HFFc6 (cell line): Measurements from ENCODE around the gene PRRX1. TPM values are rescaled to one million over a fixed set of nuclear protein-coding genes. Genes with fewer than 3 reads are reported as not detected.

Experiments
- DNase-seq: peaks from one replicate; pipeline ENCODE4 v3.0.0-alpha.2; 2018
- H3K27ac Mint-ChIP-seq: 2 replicates; pipeline ENCODE4 v1.8.0; 2020; ENCODE audit warnings: mild to moderate bottlenecking, mixed read lengths
- H3K27me3 Mint-ChIP-seq: 2 replicates; pipeline ENCODE4 v1.8.0; 2021; ENCODE audit warnings: mild to moderate bottlenecking, moderate library complexity, mixed read lengths; ENCODE audit not compliant: insufficient read depth
- H3K36me3 Mint-ChIP-seq: 2 replicates; pipeline ENCODE4 v1.8.0; 2021; ENCODE audit warnings: low read depth, mixed read lengths
- H3K4me1 Mint-ChIP-seq: 2 replicates; pipeline ENCODE4 v1.8.0; 2020; ENCODE audit warnings: low read depth, mixed read lengths
- H3K4me3 Mint-ChIP-seq: 2 replicates; pipeline ENCODE4 v1.8.0; 2020; ENCODE audit warnings: mild to moderate bottlenecking, moderate library complexity, mixed read lengths
- H3K9me3 Mint-ChIP-seq: 2 replicates; pipeline ENCODE4 v1.8.0; 2020; ENCODE audit warnings: mild to moderate bottlenecking, mixed read lengths
- CTCF ChIP-seq: fragments of 200-600 bp; sonication (generic); IDR thresholded peaks from 2 replicates; pipeline ENCODE4 v1.5.0; 2021; ENCODE audit warnings: antibody characterized with exemption, mild to moderate bottlenecking
- total RNA-seq, 6 experiments: library from RNA; stranded (reverse); fragmentation: NEBNext Ultra II Directional; extraction: Animal tissue kit (Norgen Biotek cat#: 25700); gene quantifications; 2 replicates in 1 of 6; 3 replicates in 5 of 6; pipeline ENCODE4 v1.2.3, GENCODE V29; 2021

PRRX1 gene
- total RNA-seq, 6 experiments from 2014 or later, result 151 to 310 (median 270) TPM

- peaks cover 41% of the 10 kb centered on the region for H3K36me3 Mint-ChIP-seq
- peak overlapping the region; percentile 65 for H3K27ac Mint-ChIP-seq
- H3K9me3 Mint-ChIP-seq, result no peaks in the 10 kb centered on the region
- TF ChIP-seq CTCF, result no peak
- no peaks in the 10 kb centered on the region; the same call in 1 of the 2 replicates for H3K27me3 Mint-ChIP-seq
- peaks cover 94% of the 10 kb centered on the region for H3K4me1 Mint-ChIP-seq
- peak; percentile 38 for DNase-seq
- H3K4me3 Mint-ChIP-seq, result peak overlapping the region; percentile 18
These were observed 29.1 kb downstream of the PRRX1 start for GRCh38 chr1:170692866-170693575.

DNA sequence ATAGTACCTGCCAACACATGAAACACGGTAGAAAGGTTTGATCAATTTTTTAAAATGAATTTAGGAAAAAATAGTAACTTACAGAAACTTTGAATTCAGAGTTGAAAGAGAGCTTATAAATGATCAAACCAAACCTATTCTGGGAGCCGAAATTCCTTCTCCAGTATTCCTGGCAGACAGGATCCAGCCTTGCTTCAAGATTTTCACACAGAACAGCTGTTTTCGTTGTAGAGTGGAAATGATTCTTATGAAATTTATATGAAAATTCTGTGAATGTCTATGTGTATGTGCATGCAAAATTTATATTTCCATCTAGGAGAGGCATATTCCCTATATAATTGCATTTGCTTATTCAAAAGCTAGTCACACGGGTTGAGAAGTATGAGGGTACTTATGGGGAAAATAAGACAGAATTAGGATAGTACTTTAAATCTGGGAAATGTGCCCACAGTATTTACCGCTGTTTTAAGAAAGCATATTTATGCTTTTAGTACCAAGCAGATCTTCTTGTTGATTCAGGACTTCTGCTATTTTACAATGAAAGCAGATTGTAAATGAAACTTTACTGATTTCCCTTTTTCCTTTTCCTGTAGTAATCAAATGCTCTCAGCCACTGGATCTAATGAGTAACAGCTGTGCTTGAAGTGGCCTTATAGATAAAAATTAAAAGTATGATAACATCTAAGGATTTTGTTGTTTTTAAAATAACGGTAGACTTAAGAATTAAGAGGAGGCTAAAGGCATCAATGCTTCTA is 30.4 kb downstream of the PRRX1 start:
- H3K4me1 Mint-ChIP-seq, result peaks cover 99% of the 10 kb centered on the region
- peaks cover 43% of the 10 kb centered on the region for H3K36me3 Mint-ChIP-seq
- no peak for TF ChIP-seq CTCF
- H3K27ac Mint-ChIP-seq, result peak overlapping the region; percentile 65
- no peak for DNase-seq
- H3K27me3 Mint-ChIP-seq, result no peaks in the 10 kb centered on the region; the same call in 1 of the 2 replicates
- peak overlapping the region; percentile 27 for H3K4me3 Mint-ChIP-seq
- no peaks in the 10 kb centered on the region for H3K9me3 Mint-ChIP-seq

- TF ChIP-seq CTCF, result no peak
- peak overlapping the region; percentile 51 for H3K27ac Mint-ChIP-seq
- peaks cover 44% of the 10 kb centered on the region for H3K36me3 Mint-ChIP-seq
- no peak for DNase-seq
- no peak overlapping the region; the same call in 1 of the 2 replicates for H3K4me3 Mint-ChIP-seq
- H3K27me3 Mint-ChIP-seq, result no peaks in the 10 kb centered on the region; the same call in 1 of the 2 replicates
- H3K9me3 Mint-ChIP-seq, result no peaks in the 10 kb centered on the region
- peaks cover 99% of the 10 kb centered on the region for H3K4me1 Mint-ChIP-seq
These were observed 32.1 kb downstream of the PRRX1 start for GRCh38 chr1:170695955-170696590.

DNA sequence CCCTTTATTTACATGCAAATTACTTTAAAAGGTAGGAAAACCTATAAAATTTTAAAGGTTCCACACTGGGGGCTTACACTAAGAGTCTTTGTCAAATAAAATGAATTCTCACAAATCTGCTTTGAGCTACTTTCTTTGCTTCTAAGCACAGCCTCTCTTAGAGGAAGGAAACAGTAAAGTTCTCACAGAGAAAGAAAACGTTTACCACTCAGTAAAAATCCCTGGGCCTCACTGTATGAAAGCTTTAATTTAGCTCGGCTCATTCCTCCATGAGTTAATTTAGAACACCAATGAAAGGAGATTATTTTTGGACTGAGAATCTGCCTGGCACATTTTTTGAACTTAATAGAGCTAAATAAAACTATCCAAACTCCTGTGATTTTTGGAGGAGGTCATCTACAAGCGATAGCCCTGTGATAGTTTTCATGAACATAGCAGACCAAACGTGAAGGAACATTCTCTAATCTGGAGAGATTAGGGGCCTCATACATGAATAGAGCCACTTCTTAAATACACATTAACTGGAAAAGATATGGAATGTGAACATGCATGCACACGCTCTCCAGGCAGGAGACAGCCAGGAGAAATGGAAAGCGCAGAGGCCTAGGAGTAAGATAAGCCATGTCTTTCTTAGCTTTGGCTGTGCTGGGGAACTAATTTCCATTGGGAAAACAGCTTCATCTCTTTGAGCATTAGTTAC is 32.8 kb downstream of the PRRX1 start:
- Mint-ChIP-seq H3K4me1 (peaks cover 99% of the 10 kb centered on the region), H3K27ac (peak overlapping the region; percentile 44), H3K9me3 (no peaks in the 10 kb centered on the region), H3K36me3 (peaks cover 49% of the 10 kb centered on the region), H3K27me3 (no peaks in the 10 kb centered on the region; the same call in 1 of the 2 replicates), H3K4me3 (no peak overlapping the region; the same call in 1 of the 2 replicates)
- no peak for TF ChIP-seq CTCF
- DNase-seq, result no peak

DNA sequence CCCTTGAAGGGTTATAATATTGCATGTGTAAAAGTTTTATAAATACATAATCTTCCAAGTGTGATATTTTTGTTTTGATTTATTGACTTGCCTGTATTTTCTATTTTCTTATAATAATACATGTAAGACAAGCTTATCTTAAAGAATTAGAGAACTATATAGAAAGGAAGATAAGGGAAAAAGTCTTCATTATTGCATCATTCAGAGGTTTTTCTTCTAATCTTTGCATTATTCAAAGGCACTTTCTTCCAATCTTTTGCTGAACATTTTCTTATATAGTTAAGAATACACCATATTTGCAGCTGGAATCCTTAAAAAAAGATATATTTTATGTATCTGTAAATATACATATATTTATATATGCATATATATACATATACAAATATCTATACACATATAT is 33.4 kb downstream of the PRRX1 start:
- no peaks in the 10 kb centered on the region for H3K9me3 Mint-ChIP-seq
- H3K4me1 Mint-ChIP-seq, result peaks cover 98% of the 10 kb centered on the region
- peaks cover 54% of the 10 kb centered on the region for H3K36me3 Mint-ChIP-seq
- no peak for TF ChIP-seq CTCF
- H3K4me3 Mint-ChIP-seq, result no peak overlapping the region
- no peaks in the 10 kb centered on the region; the same call in 1 of the 2 replicates for H3K27me3 Mint-ChIP-seq
- DNase-seq, result no peak
- peak overlapping the region; percentile 44; the same call in 1 of the 2 replicates for H3K27ac Mint-ChIP-seq
